ENCODE measurements around the gene ANKLE1. TPM values are rescaled to one million over a fixed set of nuclear protein-coding genes. Genes with fewer than 3 reads are reported as not detected.

The ANKLE1 gene
- total and polyA plus RNA-seq, 2 experiments from 2014 or later = 9.1 to 20.2 TPM

GRCh38 chr19:17244618-17245534, 36.8 kb upstream of the ANKLE1 start:
- Histone ChIP-seq H3K4me3 (peak overlapping the region; percentile 93), H2AFZ (no peak overlapping the region), H3K9me2 (ENCODE audit: insufficient read depth) (no peaks in the 10 kb centered on the region), H3F3A (replicated peaks; ENCODE audit: low read depth) (peaks cover 40% of the 10 kb centered on the region), H3K27me3 (ENCODE audit: insufficient read depth) (no peaks in the 10 kb centered on the region), H3K36me3 (ENCODE audit: insufficient read depth) (no peaks in the 10 kb centered on the region), H3K27ac (ENCODE audit: low read depth) (no peak overlapping the region), H4K20me1 (replicated peaks; ENCODE audit: insufficient read depth) (peaks cover 14% of the 10 kb centered on the region; the same call in 1 of the 2 replicates), H3K4me2 (peak overlapping the region; percentile 93), H3K79me2 (replicated peaks; ENCODE audit: insufficient read depth) (peaks cover 46% of the 10 kb centered on the region), H3K4me1 (ENCODE audit: insufficient read depth) (peaks cover 36% of the 10 kb centered on the region)
- TF ChIP-seq ZNF331 (CRISPR knock-in tag; IDR thresholded peaks at IDR 0.05; ENCODE audit: low read depth) = no peak
- peak; percentile 24; the same call in 1 of the 2 replicates for TF ChIP-seq POLR2AphosphoS5 (IDR thresholded peaks at IDR 0.05; ENCODE audit: low read depth)
- DNase-seq (ENCODE audit: low spot score) (peak; percentile 60), ATAC-seq (no peak)
- Mint-ChIP-seq H3K4me3 (peak overlapping the region; percentile 94), H3K9me3 (no peaks in the 10 kb centered on the region), H3K27ac (peak overlapping the region; percentile 89), H3K27me3 (ENCODE audit: insufficient read depth, low read depth, poor library complexity) (peaks cover 34% of the 10 kb centered on the region), H3K4me1 (peaks cover 47% of the 10 kb centered on the region), H3K36me3 (ENCODE audit: low read depth) (peaks cover 12% of the 10 kb centered on the region)

GRCh38 chr19:17245535-17245984, 36.1 kb upstream of the ANKLE1 start, which contains the start of gene NR2F6:
Gene NR2F6 (minus strand): TSS chr19:17245919. CDS start chr19:17245220, 699 bp downstream.
- Mint-ChIP-seq H3K27me3 (ENCODE audit: insufficient read depth, low read depth, poor library complexity) (peaks cover 30% of the 10 kb centered on the region), H3K4me1 (peaks cover 47% of the 10 kb centered on the region), H3K4me3 (peak within 1 kb of the TSS; percentile 94), H3K36me3 (ENCODE audit: low read depth) (peaks cover 8% of the 10 kb centered on the region; the same call in 1 of the 3 replicates), H3K9me3 (no peaks in the 10 kb centered on the region), H3K27ac (peak within 1 kb of the TSS; percentile 99)
- Histone ChIP-seq H3K4me3 (peak within 1 kb of the TSS; percentile 93), H3K27me3 (ENCODE audit: insufficient read depth) (no peaks in the 10 kb centered on the region), H4K20me1 (replicated peaks; ENCODE audit: insufficient read depth) (peaks cover 12% of the 10 kb centered on the region; the same call in 1 of the 2 replicates), H3K4me2 (peak within 1 kb of the TSS; percentile 93), H2AFZ (peak within 1 kb of the TSS; percentile 38; the same call in 1 of the 2 replicates), H3K4me1 (ENCODE audit: insufficient read depth) (peaks cover 36% of the 10 kb centered on the region), H3K9me2 (ENCODE audit: insufficient read depth) (no peaks in the 10 kb centered on the region), H3F3A (replicated peaks; ENCODE audit: low read depth) (peaks cover 37% of the 10 kb centered on the region), H3K27ac (ENCODE audit: low read depth) (peak within 1 kb of the TSS; percentile 99), H3K36me3 (ENCODE audit: insufficient read depth) (no peaks in the 10 kb centered on the region), H3K79me2 (replicated peaks; ENCODE audit: insufficient read depth) (peaks cover 46% of the 10 kb centered on the region)
- no peak for TF ChIP-seq JUNB (IDR thresholded peaks at IDR 0.05; ENCODE audit: unreplicated experiment)
- no peak for TF ChIP-seq EZH2 (IDR thresholded peaks at IDR 0.05; ENCODE audit: low read depth, unreplicated experiment)
- TF ChIP-seq ZNF331 (CRISPR knock-in tag; IDR thresholded peaks at IDR 0.05; ENCODE audit: low read depth) = no peak
- TF ChIP-seq ZNF462 (CRISPR knock-in tag; IDR thresholded peaks at IDR 0.05) = no peak
- TF ChIP-seq CTCF (conservative IDR thresholded peaks at IDR 0.05; ENCODE audit: low read depth in 2 of 2) = no peak
- no peak for TF ChIP-seq EZH2phosphoT487 (IDR thresholded peaks at IDR 0.05; ENCODE audit: unreplicated experiment)
- peak; percentile 39; the same call in 1 of the 2 replicates for TF ChIP-seq POLR2AphosphoS5 (IDR thresholded peaks at IDR 0.05; ENCODE audit: low read depth)
- TF ChIP-seq ZNF114 (CRISPR knock-in tag; IDR thresholded peaks at IDR 0.05) = no peak
- ATAC-seq (no peak), DNase-seq (ENCODE audit: low spot score) (no peak)

Data from GM23338 (cell line).